HEK293T (cell line): ENCODE data around the gene FBXL7.

Experiments used
- BHLHE40 ChIP-seq: fragments of 450-650 bp; IDR thresholded peaks from 2 replicates; pipeline ENCODE4 v1.6.1; 2016; ENCODE audit warnings: mild to moderate bottlenecking, moderate library complexity, borderline replicate concordance
- CTBP1 ChIP-seq: fragments of 450-650 bp; IDR thresholded peaks from 2 replicates; pipeline ENCODE4 v1.6.1; 2016; ENCODE audit warnings: borderline replicate concordance
- ELF4 ChIP-seq: fragments of 450-650 bp; IDR thresholded peaks from 2 replicates; pipeline ENCODE4 v1.6.1; 2017; ENCODE audit warnings: antibody characterized with exemption
- FOXA1 ChIP-seq: fragments of 450-650 bp; IDR thresholded peaks from 2 replicates; pipeline ENCODE4 v1.6.1; 2016; ENCODE audit warnings: mild to moderate bottlenecking
- FOXK2 ChIP-seq: fragments of 450-650 bp; IDR thresholded peaks from 2 replicates; pipeline ENCODE4 v1.6.1; 2016; ENCODE audit warnings: mild to moderate bottlenecking
- FOXM1 ChIP-seq: fragments of 450-650 bp; IDR thresholded peaks from 2 replicates; pipeline ENCODE4 v1.6.1; 2017; ENCODE audit warnings: mild to moderate bottlenecking, borderline replicate concordance
- L3MBTL2 ChIP-seq: fragments of 450-650 bp; conservative IDR thresholded peaks from 2 replicates; pipeline ENCODE4 v1.6.1; 2016; ENCODE audit warnings: mild to moderate bottlenecking
- NFRKB ChIP-seq: fragments of 450-650 bp; IDR thresholded peaks from 2 replicates; pipeline ENCODE4 v1.6.1; 2016; ENCODE audit warnings: mild to moderate bottlenecking, moderate library complexity
- TARDBP ChIP-seq: fragments of 450-650 bp; IDR thresholded peaks from 2 replicates; pipeline ENCODE4 v1.6.1; 2016
- ZNF384 ChIP-seq: fragments of 450-650 bp; IDR thresholded peaks from 2 replicates; pipeline ENCODE4 v1.6.1; 2016
- TF ChIP-seq, protein P1 (sequence below): fragments of 450-650 bp; IDR thresholded peaks from 2 replicates; pipeline ENCODE4 v1.6.1; 2016

DNA sequence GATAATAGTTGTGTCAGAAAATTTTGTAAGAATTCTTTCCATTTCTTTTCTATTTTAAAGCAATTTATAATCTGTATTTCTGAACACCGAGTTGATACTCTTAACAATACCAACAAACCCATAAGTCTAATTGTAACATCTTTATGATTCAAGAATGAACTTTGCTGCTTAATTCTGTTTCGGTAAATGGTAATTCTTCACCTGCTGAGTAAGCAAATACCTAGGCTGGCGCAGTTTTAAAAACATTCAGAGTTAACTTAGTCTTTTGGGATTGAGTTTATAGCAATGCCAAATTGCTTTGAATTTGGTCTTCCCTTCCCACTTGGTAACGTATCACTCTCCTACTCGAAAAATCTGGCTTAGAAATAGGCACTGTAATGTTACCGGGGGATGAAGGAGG, 456.6 kb downstream of the FBXL7 start:
- TF ChIP-seq FOXM1 (no peak), FOXA1 (no peak), FOXK2 (no peak), NFRKB (no peak), ZNF384 (no peak), ELF4 (no peak), CTBP1 (no peak), L3MBTL2 (no peak), TARDBP (no peak), BHLHE40 (no peak)
- TF ChIP-seq, protein P1, sequence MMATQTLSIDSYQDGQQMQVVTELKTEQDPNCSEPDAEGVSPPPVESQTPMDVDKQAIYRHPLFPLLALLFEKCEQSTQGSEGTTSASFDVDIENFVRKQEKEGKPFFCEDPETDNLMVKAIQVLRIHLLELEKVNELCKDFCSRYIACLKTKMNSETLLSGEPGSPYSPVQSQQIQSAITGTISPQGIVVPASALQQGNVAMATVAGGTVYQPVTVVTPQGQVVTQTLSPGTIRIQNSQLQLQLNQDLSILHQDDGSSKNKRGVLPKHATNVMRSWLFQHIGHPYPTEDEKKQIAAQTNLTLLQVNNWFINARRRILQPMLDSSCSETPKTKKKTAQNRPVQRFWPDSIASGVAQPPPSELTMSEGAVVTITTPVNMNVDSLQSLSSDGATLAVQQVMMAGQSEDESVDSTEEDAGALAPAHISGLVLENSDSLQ = no peak
